ENCODE measurements around the gene OVCH1.
"Not testable (repeated sequence)": the region's sequence is repeated elsewhere in the genome, so short reads cannot be mapped to it uniquely, and the experiment has no call there.

- TF ChIP-seq CTCF, POLR2A (IDR thresholded peaks at IDR 0.05): not testable (repeated sequence)
Observed at GRCh38 chr12:29386084-29386680, 111.3 kb downstream of the OVCH1 start.

All from thyroid gland (tissue), 4 donors.